Natural killer cell (primary cell): ENCODE results near the gene SORL1. TPM values are rescaled to one million over a fixed set of nuclear protein-coding genes. Genes with fewer than 3 reads are reported as not detected.

Experiments
- ATAC-seq, 3 donors: fragments of 150-1000 bp in 2 of 3; fragments of 200-7000 bp in 1 of 3; cut with Tn5 transposase; 1 replicate in 1 of 3; 2 replicates in 2 of 3; pipeline ENCODE4 v1.10.0; 2021; ENCODE audit warnings: mild to moderate bottlenecking in 2 of 3, moderate library complexity in 2 of 3
- DNase-seq, 2 donors: peaks; one replicate each; pipeline versions ENCODE4 v3.0.0 to v3.0.0-alpha.2; 2013 to 2021; ENCODE audit warnings: mixed read lengths in 1 of 2
- H3K27ac ChIP-seq: one replicate; pipeline ENCODE4 v1.5.1; 2013; ENCODE audit warnings: mild to moderate bottlenecking, low read length
- H3K27me3 ChIP-seq: one replicate; pipeline ENCODE4 v1.6.1; 2013; ENCODE audit warnings: low read length; ENCODE audit not compliant: control insufficient read depth, insufficient read depth
- H3K36me3 ChIP-seq: one replicate; pipeline ENCODE4 v1.6.1; 2013; ENCODE audit warnings: low read length; ENCODE audit not compliant: control insufficient read depth, insufficient read depth
- H3K4me1 ChIP-seq: one replicate; pipeline ENCODE4 v1.6.1; 2013; ENCODE audit warnings: low read length; ENCODE audit not compliant: control insufficient read depth, insufficient read depth
- H3K4me3 ChIP-seq: one replicate; pipeline ENCODE4 v1.5.1; 2013; ENCODE audit warnings: low read length
- H3K9me3 ChIP-seq: one replicate; pipeline ENCODE4 v1.6.1; 2013; ENCODE audit warnings: low read length; ENCODE audit not compliant: control insufficient read depth, insufficient read depth
- H3K27ac Mint-ChIP-seq, 2 donors: one replicate each; pipeline ENCODE4 v1.8.0; 2022; ENCODE audit warnings: mild to moderate bottlenecking in 2 of 2, mixed read lengths in 2 of 2, moderate library complexity in 1 of 2
- H3K27me3 Mint-ChIP-seq, 2 donors: one replicate each; pipeline ENCODE4 v1.8.0; 2022; ENCODE audit warnings: low read depth in 2 of 2, mixed read lengths in 2 of 2
- H3K36me3 Mint-ChIP-seq: one replicate; pipeline ENCODE4 v1.8.0; 2022; ENCODE audit warnings: mixed read lengths
- H3K4me1 Mint-ChIP-seq, 2 donors: one replicate each; pipeline ENCODE4 v1.8.0; 2022; ENCODE audit warnings: mixed read lengths in 2 of 2
- H3K4me3 Mint-ChIP-seq: one replicate; pipeline ENCODE4 v1.8.0; 2022; ENCODE audit warnings: mild to moderate bottlenecking, moderate library complexity, mixed read lengths
- H3K9me3 Mint-ChIP-seq, 2 donors: one replicate each; pipeline ENCODE4 v1.8.0; 2022; ENCODE audit warnings: mixed read lengths in 2 of 2
- CTCF ChIP-seq: fragments of 200-600 bp; IDR thresholded peaks from one replicate; pipeline ENCODE4 v1.8.0; 2022; ENCODE audit warnings: antibody characterized with exemption
- WGBS: methylation state at CpG from one replicate; pipeline ENCODE4 v1.1.7; 2013; ENCODE audit warnings: missing lambda C conversion rate; ENCODE audit not compliant: insufficient coverage; 5-methylcytosine and 5-hydroxymethylcytosine counted together
- intact Hi-C: fragments of 100-400 bp; cut with micrococcal nuclease; formaldehyde crosslinking; loops from one replicate; pipeline ENCODE4 v1.14.2; 2022
- total RNA-seq, 4 donors: library from RNA; stranded (reverse); fragments of 120-200 nt in 1 of 4; gene quantifications; one replicate each; pipeline versions ENCODE4 v1.2.3 to v1.2.4, GENCODE V29; 2013 to 2022

SORL1 gene
- total RNA-seq, 3 donors from 2014 or later (not counting 1 experiment from before 2014, with no cell fraction given), result 386 to 519 (median 456) TPM

- intact Hi-C loops, result no loop called here
- ATAC-seq (no peak), DNase-seq (no peak)
- H3K4me1 Mint-ChIP-seq, result peaks cover 37 to 53% of the 10 kb centered on the region in 2 donors
- H3K27ac ChIP-seq, result no peak overlapping the region
- H3K27me3 ChIP-seq, result no peaks in the 10 kb centered on the region
- H3K27ac Mint-ChIP-seq, result peak overlapping the region in 1 of 2 donors; percentile 60
- peaks cover 37% of the 10 kb centered on the region for H3K36me3 Mint-ChIP-seq
- no peak for TF ChIP-seq CTCF
- no peak overlapping the region for H3K4me3 Mint-ChIP-seq
- H3K36me3 ChIP-seq, result peaks cover 94% of the 10 kb centered on the region
- H3K4me3 ChIP-seq, result no peak overlapping the region
- H3K9me3 Mint-ChIP-seq, result no peaks in the 10 kb centered on the region
- WGBS, result 97% methylated on average over 2 of the region's 2 CpGs
- peaks cover 26% of the 10 kb centered on the region for H3K4me1 ChIP-seq
- H3K9me3 ChIP-seq, result no peaks in the 10 kb centered on the region
- H3K27me3 Mint-ChIP-seq, result no peaks in the 10 kb centered on the region
Measured at GRCh38 chr11:121586750-121587149, 134.6 kb downstream of the SORL1 start.

DNA sequence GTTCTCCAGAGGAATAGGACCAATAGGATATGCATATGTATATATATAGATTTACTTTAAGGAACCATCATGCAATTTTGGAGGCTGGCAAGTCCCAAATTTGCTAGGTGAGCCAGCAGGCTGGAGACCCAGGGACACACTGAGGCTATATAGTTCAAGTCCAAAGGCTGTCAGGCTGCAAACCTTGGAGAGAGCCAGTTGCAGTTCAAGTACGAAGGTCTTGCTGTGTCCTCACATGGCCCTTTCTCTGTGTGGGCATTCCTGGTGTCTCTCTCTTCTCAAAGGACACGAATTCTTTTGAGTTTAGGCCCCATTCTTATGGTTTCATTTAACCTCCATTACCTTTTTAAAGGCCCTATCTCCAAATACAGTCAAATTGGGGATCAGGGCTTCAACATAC lies 135.1 kb downstream of the SORL1 start:
- Histone ChIP-seq H3K36me3 (peaks cover 97% of the 10 kb centered on the region), H3K4me3 (no peak overlapping the region), H3K27ac (no peak overlapping the region), H3K27me3 (no peaks in the 10 kb centered on the region), H3K4me1 (peaks cover 26% of the 10 kb centered on the region), H3K9me3 (no peaks in the 10 kb centered on the region)
- TF ChIP-seq CTCF, result no peak
- no peak for DNase-seq
- no peak overlapping the region for H3K4me3 Mint-ChIP-seq
- peaks cover 42% of the 10 kb centered on the region for H3K36me3 Mint-ChIP-seq
- H3K9me3 Mint-ChIP-seq, result no peaks in the 10 kb centered on the region
- peaks cover 33 to 52% of the 10 kb centered on the region in 2 donors for H3K4me1 Mint-ChIP-seq
- 92% methylated on average over 2 of the region's 2 CpGs for WGBS
- intact Hi-C loops, result no loop called here
- no peaks in the 10 kb centered on the region for H3K27me3 Mint-ChIP-seq
- ATAC-seq, result no peak
- peak overlapping the region in 1 of 2 donors; percentile 60 for H3K27ac Mint-ChIP-seq

DNA sequence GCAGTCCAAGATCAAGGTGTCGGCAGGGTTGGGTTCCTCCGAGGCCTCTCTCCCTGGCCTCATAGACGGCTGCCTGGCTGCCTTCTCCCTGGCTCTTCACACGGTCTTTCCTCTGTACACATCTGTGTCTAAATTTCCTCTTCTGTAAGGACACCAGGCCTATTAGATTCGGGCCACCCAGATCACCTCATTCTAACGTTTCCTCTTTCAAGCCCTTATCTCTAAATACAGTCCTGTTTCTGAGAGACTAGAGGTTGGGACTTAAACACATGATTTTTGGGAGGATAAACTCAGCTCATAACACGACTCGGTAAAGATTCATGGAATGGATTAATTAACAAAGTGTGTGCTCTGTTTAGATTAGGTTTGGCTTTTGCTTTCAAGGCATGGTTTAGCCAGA lies 136.6 kb downstream of the SORL1 start:
- Mint-ChIP-seq H3K27ac (peak overlapping the region; percentile 52 to 75), H3K27me3 (no peaks in the 10 kb centered on the region)

More for the DNA sequence above, 136.6 kb downstream of the SORL1 start:
- DNase-seq, result no peak
- no peaks in the 10 kb centered on the region for H3K27me3 ChIP-seq
- 48% methylated on average over 7 of the region's 8 CpGs for WGBS
- H3K36me3 ChIP-seq, result peaks cover 98% of the 10 kb centered on the region
- no peaks in the 10 kb centered on the region for H3K9me3 ChIP-seq
- peaks cover 22 to 42% of the 10 kb centered on the region in 2 donors for H3K4me1 Mint-ChIP-seq
- peaks cover 18% of the 10 kb centered on the region for H3K4me1 ChIP-seq
- H3K36me3 Mint-ChIP-seq, result peaks cover 57% of the 10 kb centered on the region
- no peak for TF ChIP-seq CTCF
- ATAC-seq, result no peak
- no peak overlapping the region for H3K4me3 ChIP-seq
- no peak overlapping the region for H3K4me3 Mint-ChIP-seq
- H3K27ac ChIP-seq, result no peak overlapping the region
- intact Hi-C loops, result no loop called here
- no peaks in the 10 kb centered on the region for H3K9me3 Mint-ChIP-seq
